Mesothelial cell of epicardium (in vitro differentiated cells): ENCODE measurements around the gene CDHR5. TPM values are rescaled to one million over a fixed set of nuclear protein-coding genes. Genes with fewer than 3 reads are reported as not detected.

Experiments
- DNase-seq, 2 experiments: peaks; one replicate each; pipeline ENCODE4 v3.0.0; 2021; ENCODE audit warnings: low spot score in 2 of 2; ENCODE audit not compliant: unreplicated experiment in 2 of 2
- H3K27ac Mint-ChIP-seq: 2 replicates; pipeline ENCODE4 v1.8.0; 2021; ENCODE audit warnings: mixed read lengths
- H3K27me3 Mint-ChIP-seq: 2 replicates; pipeline ENCODE4 v1.8.0; 2021; ENCODE audit warnings: low read depth, mixed read lengths
- H3K36me3 Mint-ChIP-seq: 2 replicates; pipeline ENCODE4 v1.8.0; 2021; ENCODE audit warnings: mixed read lengths
- H3K4me1 Mint-ChIP-seq: 2 replicates; pipeline ENCODE4 v1.8.0; 2021; ENCODE audit warnings: mixed read lengths
- H3K4me3 Mint-ChIP-seq: 2 replicates; pipeline ENCODE4 v1.8.0; 2021; ENCODE audit warnings: mild to moderate bottlenecking, moderate library complexity, mixed read lengths
- H3K9me3 Mint-ChIP-seq: 2 replicates; pipeline ENCODE4 v1.8.0; 2021; ENCODE audit warnings: mixed read lengths
- total RNA-seq: library from RNA; stranded (reverse); gene quantifications from 3 replicates; pipeline ENCODE4 v1.2.1, GENCODE V29; 2021
- TF ChIP-seq, protein P1 (sequence below): fragments of 200-600 bp; sonication (generic); IDR thresholded peaks from one replicate; pipeline ENCODE4 v1.5.0; 2021; ENCODE audit warnings: antibody characterized with exemption; ENCODE audit not compliant: unreplicated experiment

The CDHR5 gene
- total RNA-seq, 1 donor from 2014 or later = 0.27 TPM

DNA sequence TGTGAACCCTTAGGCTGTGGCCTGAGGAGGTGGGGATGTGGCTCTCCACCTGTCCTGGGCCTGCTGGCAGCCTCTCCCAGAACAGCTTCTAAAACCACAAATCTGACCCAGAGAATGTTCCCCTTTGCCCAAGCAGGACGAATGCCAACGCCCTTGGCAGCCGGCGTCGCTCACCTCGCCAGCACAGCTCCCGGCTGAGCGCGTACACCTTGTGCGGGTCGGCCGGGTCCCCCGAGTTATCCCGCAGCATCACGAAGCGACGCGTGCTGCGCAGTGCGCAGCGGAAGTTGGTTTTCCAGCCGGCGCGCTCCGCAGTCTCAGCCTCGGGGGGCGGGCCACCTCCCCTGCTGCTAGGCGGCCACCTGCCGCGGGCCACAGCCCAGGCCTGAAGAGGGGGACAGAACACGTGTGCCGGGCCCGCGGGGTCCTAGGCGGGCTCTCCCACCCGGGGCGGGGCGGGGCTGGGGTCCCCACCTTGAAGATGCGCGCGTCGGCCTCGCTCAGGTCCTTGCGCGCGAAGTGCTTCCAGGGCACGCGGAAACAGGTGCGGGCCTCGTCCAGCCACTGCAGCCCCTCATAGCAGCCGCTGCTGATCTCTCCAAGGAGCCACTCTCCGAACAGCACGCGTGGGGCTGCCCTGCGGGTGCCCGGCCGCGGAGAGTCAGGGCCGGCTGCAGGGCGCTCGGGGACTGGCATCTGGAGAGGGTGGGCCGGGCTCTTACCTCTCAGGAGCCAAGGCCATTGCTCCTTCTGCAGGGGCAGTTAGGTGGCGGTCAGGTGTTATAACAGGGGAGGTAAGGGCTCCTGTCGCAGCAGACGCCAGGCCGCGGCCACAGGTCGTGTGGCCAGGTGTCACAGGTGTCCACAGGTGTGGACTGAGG, 9.9 kb downstream of the CDHR5 start:
- no peak for DNase-seq

DNA sequence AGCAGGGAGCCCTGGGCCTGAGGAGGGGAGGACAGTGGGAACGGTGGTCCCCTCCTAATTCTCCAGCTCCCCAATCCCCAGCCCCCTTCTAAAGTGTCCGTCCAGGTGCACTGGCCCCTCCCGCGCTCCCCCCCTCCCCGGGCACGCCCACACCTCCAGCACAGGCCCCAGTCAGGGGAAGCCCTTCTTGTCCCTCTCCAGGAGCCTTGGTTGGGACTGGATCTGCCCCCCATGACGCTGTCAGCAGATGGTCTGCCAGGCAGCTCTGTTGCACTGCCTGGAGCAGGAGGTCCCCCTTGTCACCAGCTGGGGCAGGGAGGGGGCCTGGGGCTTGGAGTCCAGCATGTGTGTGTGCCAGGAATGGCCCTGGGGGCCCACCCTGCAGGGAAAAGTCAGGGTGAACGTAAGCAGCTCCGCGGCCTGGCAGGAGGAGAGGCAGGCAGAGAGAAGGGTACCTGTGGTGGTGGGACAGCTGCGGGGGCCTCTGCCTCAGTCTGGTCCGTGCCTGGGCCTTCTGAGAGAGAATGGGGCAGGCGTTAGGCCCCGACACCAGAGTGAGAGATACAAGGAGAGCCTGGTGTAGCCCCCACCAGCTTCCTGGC, 10.6 kb downstream of the CDHR5 start:
- H3K27ac Mint-ChIP-seq = peak overlapping the region; percentile 82
- peak overlapping the region; percentile 57 for H3K4me3 Mint-ChIP-seq

More for the DNA sequence above, 9.9 kb downstream of the CDHR5 start:
- Mint-ChIP-seq H3K36me3 (peaks cover 8% of the 10 kb centered on the region), H3K4me1 (peaks cover 12% of the 10 kb centered on the region), H3K4me3 (peak overlapping the region; percentile 77), H3K27ac (peak overlapping the region; percentile 95), H3K27me3 (no peaks in the 10 kb centered on the region), H3K9me3 (no peaks in the 10 kb centered on the region)
- TF ChIP-seq, protein P1, sequence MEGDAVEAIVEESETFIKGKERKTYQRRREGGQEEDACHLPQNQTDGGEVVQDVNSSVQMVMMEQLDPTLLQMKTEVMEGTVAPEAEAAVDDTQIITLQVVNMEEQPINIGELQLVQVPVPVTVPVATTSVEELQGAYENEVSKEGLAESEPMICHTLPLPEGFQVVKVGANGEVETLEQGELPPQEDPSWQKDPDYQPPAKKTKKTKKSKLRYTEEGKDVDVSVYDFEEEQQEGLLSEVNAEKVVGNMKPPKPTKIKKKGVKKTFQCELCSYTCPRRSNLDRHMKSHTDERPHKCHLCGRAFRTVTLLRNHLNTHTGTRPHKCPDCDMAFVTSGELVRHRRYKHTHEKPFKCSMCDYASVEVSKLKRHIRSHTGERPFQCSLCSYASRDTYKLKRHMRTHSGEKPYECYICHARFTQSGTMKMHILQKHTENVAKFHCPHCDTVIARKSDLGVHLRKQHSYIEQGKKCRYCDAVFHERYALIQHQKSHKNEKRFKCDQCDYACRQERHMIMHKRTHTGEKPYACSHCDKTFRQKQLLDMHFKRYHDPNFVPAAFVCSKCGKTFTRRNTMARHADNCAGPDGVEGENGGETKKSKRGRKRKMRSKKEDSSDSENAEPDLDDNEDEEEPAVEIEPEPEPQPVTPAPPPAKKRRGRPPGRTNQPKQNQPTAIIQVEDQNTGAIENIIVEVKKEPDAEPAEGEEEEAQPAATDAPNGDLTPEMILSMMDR = no peak

GRCh38 chr11:613369-613968, 11.3 kb downstream of the CDHR5 start:
- TF ChIP-seq, protein P1 = no peak
- H3K4me3 Mint-ChIP-seq = no peak overlapping the region
- no peaks in the 10 kb centered on the region for H3K27me3 Mint-ChIP-seq
- H3K9me3 Mint-ChIP-seq = no peaks in the 10 kb centered on the region
- H3K4me1 Mint-ChIP-seq = peaks cover 12% of the 10 kb centered on the region
- H3K27ac Mint-ChIP-seq = no peak overlapping the region
- peaks cover 9% of the 10 kb centered on the region for H3K36me3 Mint-ChIP-seq
- no peak for DNase-seq

More for the DNA sequence above, 10.6 kb downstream of the CDHR5 start:
- TF ChIP-seq, protein P1 = no peak
- no peaks in the 10 kb centered on the region for H3K27me3 Mint-ChIP-seq
- no peaks in the 10 kb centered on the region for H3K9me3 Mint-ChIP-seq
- DNase-seq = no peak
- H3K36me3 Mint-ChIP-seq = peaks cover 8% of the 10 kb centered on the region
- peaks cover 12% of the 10 kb centered on the region for H3K4me1 Mint-ChIP-seq

GRCh38 chr11:612961-613300, 11.8 kb downstream of the CDHR5 start:
- H3K9me3 Mint-ChIP-seq = no peaks in the 10 kb centered on the region
- H3K4me1 Mint-ChIP-seq = peaks cover 12% of the 10 kb centered on the region
- H3K27me3 Mint-ChIP-seq = no peaks in the 10 kb centered on the region
- peaks cover 12% of the 10 kb centered on the region for H3K36me3 Mint-ChIP-seq
- H3K4me3 Mint-ChIP-seq = no peak overlapping the region
- no peak overlapping the region for H3K27ac Mint-ChIP-seq
- DNase-seq = no peak
- TF ChIP-seq, protein P1 = no peak

DNA sequence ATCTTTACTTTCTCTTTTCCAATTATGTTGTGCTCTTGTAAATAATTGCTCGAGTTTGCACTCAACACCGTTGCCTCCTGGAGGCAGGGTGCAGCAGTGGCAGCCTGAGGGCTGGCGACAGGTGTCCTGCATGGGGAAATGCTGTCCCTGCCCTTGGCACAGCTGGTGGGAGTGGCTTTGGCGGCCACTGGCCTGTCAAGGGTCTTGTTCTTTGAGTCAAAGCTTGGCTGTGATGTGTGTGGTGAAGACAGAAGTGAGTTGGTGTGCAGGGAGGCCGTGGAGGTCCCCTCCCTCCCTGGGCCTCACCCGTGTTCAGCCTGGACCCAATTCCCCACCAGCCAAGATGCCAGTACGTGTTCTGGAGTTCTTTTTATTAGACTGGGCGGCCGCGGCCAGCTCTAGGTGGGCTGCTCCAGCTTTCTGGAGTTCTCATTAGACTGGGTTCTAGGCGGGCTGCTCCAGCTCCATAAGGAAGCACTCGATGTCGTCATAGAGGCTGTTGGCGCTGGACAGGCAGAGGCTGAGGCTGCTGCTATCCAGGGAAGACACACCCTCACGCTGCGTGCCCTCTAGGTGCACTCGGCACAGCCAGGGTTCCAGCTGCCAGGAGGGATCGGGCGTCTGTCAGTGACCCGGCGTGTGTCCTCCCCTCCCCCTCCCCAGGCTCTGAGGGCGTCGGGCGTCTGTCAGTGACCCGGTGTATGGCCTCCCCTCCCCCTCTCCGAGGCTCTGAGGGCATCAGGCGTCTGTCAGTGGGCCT, 12.4 kb downstream of the CDHR5 start:
- TF ChIP-seq, protein P1 = peak; percentile 18
- H3K36me3 Mint-ChIP-seq = peaks cover 12% of the 10 kb centered on the region
- peak overlapping the region; percentile 77 for H3K27ac Mint-ChIP-seq
- no peak for DNase-seq
- peaks cover 12% of the 10 kb centered on the region for H3K4me1 Mint-ChIP-seq
- H3K27me3 Mint-ChIP-seq = no peaks in the 10 kb centered on the region
- no peaks in the 10 kb centered on the region for H3K9me3 Mint-ChIP-seq
- H3K4me3 Mint-ChIP-seq = no peak overlapping the region
